Retina (tissue), 1 donor: Measurements from ENCODE around the gene ERMARD.

Source experiments
- DNase-seq: peaks from one replicate; pipeline ENCODE4 v3.0.0-alpha.2; 2016

Gene ERMARD

GRCh38 chr6:169803271-169803811 is 51.9 kb downstream of the ERMARD start:
- no peak for DNase-seq

DNA sequence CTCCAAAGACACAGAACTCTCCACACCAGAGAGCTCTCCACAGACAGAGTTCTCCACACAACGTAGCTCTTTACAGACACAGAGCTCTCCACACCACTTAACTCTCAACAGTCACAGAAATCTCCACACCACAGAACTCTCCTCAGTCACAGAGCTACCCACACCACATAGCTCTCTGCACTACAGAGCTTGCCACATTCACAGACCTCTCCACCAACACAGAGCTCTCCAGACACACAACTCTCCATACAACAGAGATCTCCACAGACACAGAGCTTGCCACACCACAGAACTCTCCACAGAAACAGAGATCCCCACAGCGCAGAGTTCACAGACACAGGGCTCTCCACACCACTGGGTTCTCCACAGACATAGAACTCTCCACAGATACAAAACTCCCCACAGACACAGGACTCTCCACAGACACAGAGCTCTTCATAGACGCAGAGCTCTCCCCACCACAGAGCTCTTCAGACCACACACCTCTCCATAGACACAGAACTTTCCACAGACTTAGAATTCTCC is 52.5 kb downstream of the ERMARD start:
- no peak for DNase-seq

DNA sequence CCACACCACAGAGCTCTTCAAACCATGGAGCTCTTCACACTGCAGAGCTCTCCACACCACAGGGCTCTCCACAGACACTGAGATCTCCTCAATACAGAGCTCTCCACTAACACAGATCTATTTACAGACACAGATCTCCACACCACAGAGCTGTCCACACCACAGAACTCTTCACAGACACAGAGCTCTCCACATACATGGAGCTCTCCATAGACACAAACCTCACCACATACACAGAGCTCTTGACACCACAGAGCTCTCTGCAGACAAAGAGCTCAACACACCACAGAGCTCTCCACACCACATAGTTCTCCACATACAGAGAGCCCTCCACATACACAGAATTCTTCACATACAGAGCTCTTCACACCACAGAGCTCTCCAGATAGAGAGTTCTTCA is 53.0 kb downstream of the ERMARD start:
- no peak for DNase-seq

GRCh38 chr6:169805242-169805838 is 53.9 kb downstream of the ERMARD start:
- DNase-seq, result no peak

DNA sequence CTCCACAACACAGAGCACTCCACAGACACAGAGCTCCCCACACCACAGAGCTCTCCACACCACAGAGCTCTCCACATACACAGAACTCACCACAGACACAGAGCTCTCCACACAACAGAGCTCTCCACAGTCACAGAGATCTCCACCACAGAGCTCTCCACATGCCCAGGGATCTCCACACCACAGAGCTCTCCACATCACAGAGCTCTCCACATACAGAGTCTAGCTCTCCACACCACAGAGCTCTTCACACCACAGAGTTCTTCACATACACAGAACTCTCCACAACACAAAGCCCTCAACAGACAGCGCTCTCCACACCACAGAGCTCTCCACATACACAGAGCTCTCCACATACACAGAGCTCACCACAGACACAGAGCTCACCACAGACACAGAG is 55.3 kb downstream of the ERMARD start:
- no peak for DNase-seq

GRCh38 chr6:169807229-169807628 is 55.8 kb downstream of the ERMARD start:
- no peak for DNase-seq

GRCh38 chr6:169807699-169808607 is 56.5 kb downstream of the ERMARD start:
- DNase-seq, result no peak

DNA sequence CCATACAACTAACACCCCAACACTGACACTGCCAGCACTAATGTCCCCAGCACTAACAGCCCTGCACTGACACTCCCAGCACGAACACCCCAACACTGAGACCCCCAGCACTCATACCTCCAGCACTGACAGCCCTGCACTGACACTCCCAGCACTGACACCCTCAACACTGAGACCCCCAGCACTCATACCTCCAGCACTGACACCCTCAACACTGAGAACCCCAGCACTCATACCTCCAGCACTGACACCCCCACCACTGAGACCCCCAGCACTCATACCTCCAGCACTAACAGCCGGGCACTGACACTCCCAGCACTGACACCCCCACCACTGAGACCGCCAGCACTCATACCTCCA is 57.2 kb downstream of the ERMARD start:
- DNase-seq, result no peak

DNA sequence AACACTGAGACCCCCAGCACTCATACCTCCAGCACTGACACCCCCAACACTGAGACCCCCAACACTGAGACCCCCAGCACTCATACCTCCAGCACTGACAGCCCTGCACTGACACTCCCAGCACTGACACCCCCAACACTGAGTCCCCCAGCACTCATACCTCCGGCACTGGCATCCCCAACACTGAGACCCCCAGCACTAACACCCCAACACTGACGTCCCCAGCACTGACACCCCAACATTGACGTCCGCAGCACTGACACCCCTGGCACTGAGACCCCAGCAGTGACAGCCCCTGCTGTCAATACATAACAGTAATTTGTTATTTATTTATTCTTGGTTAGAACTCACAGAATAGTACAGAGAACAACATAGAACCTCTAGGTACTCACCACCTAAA is 58.0 kb downstream of the ERMARD start:
- no peak for DNase-seq

DNA sequence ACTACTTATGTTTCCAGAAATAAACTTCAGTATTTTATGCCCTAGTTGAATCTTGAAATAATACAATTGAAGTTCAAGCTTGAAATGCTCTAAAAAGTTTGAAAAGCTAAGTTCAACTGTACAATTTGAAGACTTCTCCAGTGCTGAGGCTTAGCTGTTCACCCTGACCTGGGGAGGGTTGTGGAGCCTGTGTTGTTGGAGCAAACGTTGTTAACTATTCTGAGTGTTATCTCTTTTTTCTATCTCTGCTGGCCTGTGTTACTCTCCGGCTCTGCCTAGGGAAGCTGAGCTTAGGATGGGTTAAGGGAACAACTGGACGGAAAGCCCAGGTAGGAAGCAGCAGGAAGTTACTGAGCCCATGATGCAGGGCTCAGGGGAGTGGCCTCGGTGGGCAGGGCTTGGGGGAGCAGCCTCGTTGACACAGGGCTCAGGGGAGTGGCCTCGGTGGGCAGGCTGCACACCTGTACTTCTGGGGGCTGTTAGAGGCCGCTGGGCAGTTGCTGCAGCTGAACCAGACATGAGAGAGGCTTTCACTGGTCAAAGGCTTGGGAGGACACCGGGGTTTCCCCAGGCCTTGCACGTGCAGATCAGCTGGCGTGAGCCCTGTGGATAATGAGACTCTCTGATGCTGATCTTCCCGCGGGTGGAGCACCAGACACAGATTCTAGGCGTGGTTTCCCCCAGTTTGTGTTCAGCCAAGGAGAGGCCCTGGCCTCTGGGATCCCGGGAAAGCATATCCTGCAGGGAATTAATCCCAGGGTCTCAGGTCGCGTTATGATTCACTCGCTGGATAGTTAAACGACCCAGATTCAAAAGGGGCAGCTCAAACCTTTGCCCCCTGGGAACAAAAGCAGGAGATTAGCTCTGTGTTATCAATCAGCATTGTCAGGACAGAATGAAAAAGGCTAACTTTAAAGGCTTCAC is 58.9 kb downstream of the ERMARD start:
- DNase-seq, result no peak

DNA sequence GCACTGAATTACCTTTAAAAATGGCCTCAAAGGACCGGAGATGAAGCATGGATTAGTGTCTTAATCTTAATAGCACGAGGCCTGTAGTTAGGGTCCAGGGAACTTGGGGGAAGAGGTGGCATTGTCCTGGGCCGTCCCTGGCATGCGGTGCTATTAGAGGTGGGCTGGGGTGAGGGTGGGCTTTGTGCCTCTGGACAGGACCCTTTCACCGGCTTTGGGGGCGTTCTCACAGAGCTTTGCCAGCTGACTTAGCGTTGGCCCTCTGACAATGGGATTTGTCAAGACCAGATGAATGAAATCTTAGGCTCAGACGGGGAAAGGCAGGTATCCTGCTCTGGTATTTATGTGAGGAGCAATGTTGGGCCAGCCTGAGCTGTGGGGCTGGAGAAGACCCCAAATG is 59.6 kb downstream of the ERMARD start:
- DNase-seq, result no peak

GRCh38 chr6:169811521-169812256 is 60.3 kb downstream of the ERMARD start:
- DNase-seq, result no peak

DNA sequence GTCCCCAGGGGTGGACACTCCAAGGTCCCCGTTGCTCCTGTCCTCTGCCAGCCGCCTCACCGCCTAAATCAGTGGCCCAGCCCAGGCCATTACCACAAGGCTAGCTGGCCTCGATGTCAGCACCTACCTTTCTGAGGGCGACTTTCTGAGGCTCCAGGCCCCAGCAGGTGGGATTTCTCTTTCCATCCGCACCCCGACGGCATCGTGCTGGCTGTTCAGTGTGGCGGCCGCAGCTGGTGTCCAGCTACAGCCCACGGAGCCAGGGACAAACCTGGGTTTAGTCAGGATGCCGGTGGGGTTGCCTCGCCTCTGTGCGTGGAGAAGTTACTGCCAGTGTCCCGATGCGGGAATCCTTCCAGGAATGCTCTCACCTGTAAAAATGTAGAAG is 60.8 kb downstream of the ERMARD start:
- no peak for DNase-seq

- DNase-seq, result no peak
Measured at GRCh38 chr6:169813969-169814368, 62.5 kb downstream of the ERMARD start.

- no peak for DNase-seq
Measured at GRCh38 chr6:169816054-169816453, 64.6 kb downstream of the ERMARD start.

- no peak for DNase-seq
Measured at GRCh38 chr6:169816975-169817374, 65.6 kb downstream of the ERMARD start.

DNA sequence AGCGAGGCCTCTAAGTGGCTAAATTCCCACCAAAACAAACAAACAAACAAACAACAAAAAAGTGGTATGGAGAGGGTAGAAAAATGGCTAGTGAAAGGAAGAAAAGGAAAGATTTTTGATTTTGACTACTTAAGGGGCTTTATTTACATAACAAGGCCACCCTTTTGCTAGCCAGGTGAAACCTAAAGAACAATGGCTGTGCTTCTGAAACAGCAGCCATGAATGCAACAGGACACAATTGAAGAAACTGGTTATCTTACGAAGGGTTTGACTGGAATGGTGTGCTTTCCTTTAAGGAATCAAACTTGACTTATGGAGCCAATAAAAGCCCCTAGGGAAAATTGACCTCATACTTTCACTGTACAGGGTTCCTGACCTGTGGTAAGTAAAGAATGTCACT is 68.9 kb downstream of the ERMARD start:
- DNase-seq, result no peak

DNA sequence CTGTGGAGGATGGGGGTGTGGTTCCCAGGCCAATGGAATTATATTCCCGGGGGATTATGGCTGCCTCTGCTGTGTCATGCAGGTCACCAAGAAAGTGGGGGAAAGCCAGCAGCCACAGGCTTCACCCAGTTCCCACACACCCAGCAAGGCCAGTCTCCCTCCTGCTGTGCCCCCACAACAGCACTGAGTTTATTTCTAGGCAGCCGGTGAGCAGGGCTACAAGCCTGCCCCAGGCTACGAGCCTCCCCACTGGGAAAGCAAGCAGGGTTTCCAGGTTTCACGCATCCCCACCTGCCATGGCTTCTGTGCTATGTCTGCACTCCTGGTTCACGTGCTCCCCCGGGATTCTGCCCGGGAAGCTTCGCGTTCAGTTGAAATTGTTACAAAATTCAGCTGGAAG is 72.6 kb downstream of the ERMARD start:
- no peak for DNase-seq

- no peak for DNase-seq
Measured at GRCh38 chr6:169824848-169825557, 73.6 kb downstream of the ERMARD start.

- DNase-seq, result no peak
Measured at GRCh38 chr6:169825558-169826225, 74.3 kb downstream of the ERMARD start.

- DNase-seq, result no peak
Measured at GRCh38 chr6:169826697-169827096, 75.3 kb downstream of the ERMARD start.
